Measurements from ENCODE around the gene CNIH2.

The CNIH2 gene

GRCh38 chr11:66288671-66289547, 10.9 kb downstream of the CNIH2 start, which contains the start of gene YIF1A:
Gene YIF1A, minus strand, starts transcription at chr11:66289143. Its CDS starts 158 bp downstream, at chr11:66288985.
- TF ChIP-seq CTCF (IDR thresholded peaks at IDR 0.05; ENCODE audit: borderline replicate concordance, control extremely low read depth, extremely low read depth, insufficient read depth, missing control alignments) = no peak
- DNase-seq (ENCODE audit: low spot score) = peak; percentile 100
- in situ Hi-C loops (cut with MboI; ENCODE audit: low sequenced_read_pairs, unreplicated experiment) = no loop called here

- TF ChIP-seq CTCF (IDR thresholded peaks at IDR 0.05; ENCODE audit: borderline replicate concordance, control extremely low read depth, extremely low read depth, insufficient read depth, missing control alignments) = no peak
- in situ Hi-C loops (cut with MboI; ENCODE audit: low sequenced_read_pairs, unreplicated experiment) = no loop called here
- DNase-seq (ENCODE audit: low spot score) = peak; percentile 93
Measured at GRCh38 chr11:66289548-66290329, 11.8 kb downstream of the CNIH2 start.

- in situ Hi-C loops (cut with MboI; ENCODE audit: low sequenced_read_pairs, unreplicated experiment) = no loop called here
- no peak for TF ChIP-seq CTCF (IDR thresholded peaks at IDR 0.05; ENCODE audit: borderline replicate concordance, control extremely low read depth, extremely low read depth, insufficient read depth, missing control alignments)
- no peak for DNase-seq (ENCODE audit: low spot score)
Measured at GRCh38 chr11:66290330-66290621, 12.3 kb downstream of the CNIH2 start.

- TF ChIP-seq CTCF (IDR thresholded peaks at IDR 0.05; ENCODE audit: borderline replicate concordance, control extremely low read depth, extremely low read depth, insufficient read depth, missing control alignments) = no peak
- in situ Hi-C loops (cut with MboI; ENCODE audit: low sequenced_read_pairs, unreplicated experiment) = no loop called here
- DNase-seq (ENCODE audit: low spot score) = no peak
Measured at GRCh38 chr11:66291303-66291705, 13.3 kb downstream of the CNIH2 start.

- TF ChIP-seq CTCF (IDR thresholded peaks at IDR 0.05; ENCODE audit: borderline replicate concordance, control extremely low read depth, extremely low read depth, insufficient read depth, missing control alignments) = no peak
- no peak for DNase-seq (ENCODE audit: low spot score)
Measured at GRCh38 chr11:66291706-66292542, 13.9 kb downstream of the CNIH2 start, which contains the start of gene TMEM151A. Gene TMEM151A, plus strand, starts transcription at chr11:66291894. Its CDS starts 120 bp downstream, at chr11:66292014.

More at GRCh38 chr11:66291706-66292542, 13.9 kb downstream of the CNIH2 start, which contains the start of gene TMEM151A:
- in situ Hi-C loops (cut with MboI; ENCODE audit: low sequenced_read_pairs, unreplicated experiment) = no loop called here

Data from GM13976 (cell line).